ENCODE measurements around the gene TBX2. TPM values are rescaled to one million over a fixed set of nuclear protein-coding genes. Genes with fewer than 3 reads are reported as not detected.
A peak's percentile ranks its signal among the peaks of the same experiment; 100 is the strongest.

The TBX2 gene
- total RNA-seq, 3 donors from 2014 or later, result 6.6 to 9.0 (median 8.2) TPM

DNA sequence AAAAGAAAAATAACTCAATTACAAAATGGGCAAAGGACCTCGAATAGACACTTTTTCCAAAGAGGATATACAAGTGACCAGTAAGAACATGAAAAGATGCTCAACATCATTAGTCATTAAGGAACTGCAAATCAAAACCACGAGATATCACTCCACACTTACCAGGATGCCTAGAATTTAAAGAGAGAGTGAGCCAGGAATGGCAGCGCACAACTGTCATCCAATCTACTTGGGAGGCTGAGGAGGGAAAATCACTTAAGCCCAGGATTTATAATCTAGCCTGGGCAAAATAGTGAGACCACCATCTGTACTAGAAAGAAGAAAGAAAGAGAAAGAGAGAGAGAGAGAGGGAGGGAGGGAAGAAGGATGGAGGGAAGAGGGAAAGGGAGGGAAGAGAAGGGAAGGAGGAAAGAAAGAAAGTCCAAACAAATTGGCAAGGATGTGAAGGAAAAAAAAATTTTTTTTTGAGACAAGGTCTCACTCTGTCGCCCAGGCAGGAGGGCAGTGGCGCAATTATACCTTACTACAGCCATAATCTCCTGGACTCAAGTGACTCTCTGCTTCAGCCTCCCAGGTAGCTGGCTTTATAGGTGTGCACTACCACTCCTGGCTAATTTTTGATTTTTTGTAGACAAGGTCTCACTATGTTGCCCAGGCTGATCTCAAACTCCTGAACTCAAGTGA is 22.6 kb downstream of the TBX2 start:
- intact Hi-C loops (cut with DNase I, micrococcal nuclease), result no loop called here
- H3K4me1 ChIP-seq (ENCODE audit: low read depth), result no peaks in the 10 kb centered on the region
- TF ChIP-seq, protein P1, sequence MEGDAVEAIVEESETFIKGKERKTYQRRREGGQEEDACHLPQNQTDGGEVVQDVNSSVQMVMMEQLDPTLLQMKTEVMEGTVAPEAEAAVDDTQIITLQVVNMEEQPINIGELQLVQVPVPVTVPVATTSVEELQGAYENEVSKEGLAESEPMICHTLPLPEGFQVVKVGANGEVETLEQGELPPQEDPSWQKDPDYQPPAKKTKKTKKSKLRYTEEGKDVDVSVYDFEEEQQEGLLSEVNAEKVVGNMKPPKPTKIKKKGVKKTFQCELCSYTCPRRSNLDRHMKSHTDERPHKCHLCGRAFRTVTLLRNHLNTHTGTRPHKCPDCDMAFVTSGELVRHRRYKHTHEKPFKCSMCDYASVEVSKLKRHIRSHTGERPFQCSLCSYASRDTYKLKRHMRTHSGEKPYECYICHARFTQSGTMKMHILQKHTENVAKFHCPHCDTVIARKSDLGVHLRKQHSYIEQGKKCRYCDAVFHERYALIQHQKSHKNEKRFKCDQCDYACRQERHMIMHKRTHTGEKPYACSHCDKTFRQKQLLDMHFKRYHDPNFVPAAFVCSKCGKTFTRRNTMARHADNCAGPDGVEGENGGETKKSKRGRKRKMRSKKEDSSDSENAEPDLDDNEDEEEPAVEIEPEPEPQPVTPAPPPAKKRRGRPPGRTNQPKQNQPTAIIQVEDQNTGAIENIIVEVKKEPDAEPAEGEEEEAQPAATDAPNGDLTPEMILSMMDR (IDR thresholded peaks at IDR 0.05), result no peak
- ATAC-seq, result no peak
- no peak for DNase-seq
- no peaks in the 10 kb centered on the region for H3K36me3 ChIP-seq (ENCODE audit: low read depth)
- no peaks in the 10 kb centered on the region for H3K9me3 ChIP-seq
- H3K4me3 ChIP-seq, result no peak overlapping the region

DNA sequence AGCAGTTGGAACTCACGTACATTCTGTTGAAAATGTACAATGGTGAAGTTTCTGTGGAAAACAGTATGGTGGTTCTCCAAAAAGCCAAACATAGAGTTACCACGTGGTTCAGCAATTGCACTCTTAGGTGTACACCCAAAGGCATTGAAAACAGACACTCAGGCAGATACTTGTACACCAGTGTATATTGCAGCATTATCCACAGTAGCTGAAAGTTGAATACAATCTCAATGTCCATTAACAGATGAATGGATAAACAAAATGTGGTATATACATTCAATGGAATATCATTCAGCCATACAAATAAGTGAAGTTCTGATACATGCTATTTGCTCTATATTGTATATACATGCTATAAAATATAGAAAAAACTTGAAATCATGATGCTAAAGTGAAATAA is 23.2 kb downstream of the TBX2 start:
- Histone ChIP-seq H3K36me3 (ENCODE audit: low read depth) (no peaks in the 10 kb centered on the region), H3K4me1 (ENCODE audit: low read depth) (no peaks in the 10 kb centered on the region), H3K9me3 (no peaks in the 10 kb centered on the region), H3K4me3 (no peak overlapping the region)
- ATAC-seq (no peak), DNase-seq (no peak)
- TF ChIP-seq, protein P1 (IDR thresholded peaks at IDR 0.05), result no peak
- intact Hi-C loops (cut with DNase I, micrococcal nuclease), result no loop called here

DNA sequence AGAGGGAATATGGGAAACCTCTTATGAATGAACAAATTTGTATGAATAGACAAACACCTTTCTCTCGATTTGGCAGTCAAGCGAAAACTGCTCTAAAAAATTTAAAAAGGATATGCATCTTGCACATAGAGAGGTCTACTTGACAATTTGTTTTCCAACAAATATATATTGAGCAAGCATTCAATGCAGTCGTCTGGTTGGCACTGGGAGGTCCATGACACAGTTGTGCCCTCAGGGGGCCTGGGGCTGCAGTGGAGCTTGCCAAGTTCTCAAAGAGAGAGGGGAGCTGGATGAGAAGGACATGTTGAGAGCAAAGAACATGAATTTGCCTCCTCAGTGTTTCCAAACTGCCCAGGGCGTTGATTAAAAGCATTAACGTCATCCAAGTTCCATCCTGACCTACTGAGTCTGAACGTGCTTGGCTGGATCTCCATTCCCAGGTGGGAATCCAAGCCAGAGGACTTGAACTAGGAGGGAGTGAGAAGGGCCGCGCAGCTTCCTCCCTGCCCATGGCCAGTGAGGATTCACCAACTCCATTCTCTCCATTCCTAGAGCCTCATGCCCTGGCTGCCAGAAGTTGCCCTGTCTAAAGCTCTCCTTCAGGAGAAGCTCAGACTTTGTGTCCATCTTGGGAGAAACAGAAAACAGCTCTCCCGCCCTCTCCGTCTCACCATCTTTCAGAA is 24.5 kb downstream of the TBX2 start:
- intact Hi-C loops (cut with DNase I, micrococcal nuclease), result no loop called here
- no peaks in the 10 kb centered on the region for H3K36me3 ChIP-seq (ENCODE audit: low read depth)
- ATAC-seq (no peak), DNase-seq (no peak)
- TF ChIP-seq, protein P1 (IDR thresholded peaks at IDR 0.05), result no peak
- H3K9me3 ChIP-seq, result no peaks in the 10 kb centered on the region
- no peaks in the 10 kb centered on the region for H3K4me1 ChIP-seq (ENCODE audit: low read depth)
- no peak overlapping the region for H3K4me3 ChIP-seq

DNA sequence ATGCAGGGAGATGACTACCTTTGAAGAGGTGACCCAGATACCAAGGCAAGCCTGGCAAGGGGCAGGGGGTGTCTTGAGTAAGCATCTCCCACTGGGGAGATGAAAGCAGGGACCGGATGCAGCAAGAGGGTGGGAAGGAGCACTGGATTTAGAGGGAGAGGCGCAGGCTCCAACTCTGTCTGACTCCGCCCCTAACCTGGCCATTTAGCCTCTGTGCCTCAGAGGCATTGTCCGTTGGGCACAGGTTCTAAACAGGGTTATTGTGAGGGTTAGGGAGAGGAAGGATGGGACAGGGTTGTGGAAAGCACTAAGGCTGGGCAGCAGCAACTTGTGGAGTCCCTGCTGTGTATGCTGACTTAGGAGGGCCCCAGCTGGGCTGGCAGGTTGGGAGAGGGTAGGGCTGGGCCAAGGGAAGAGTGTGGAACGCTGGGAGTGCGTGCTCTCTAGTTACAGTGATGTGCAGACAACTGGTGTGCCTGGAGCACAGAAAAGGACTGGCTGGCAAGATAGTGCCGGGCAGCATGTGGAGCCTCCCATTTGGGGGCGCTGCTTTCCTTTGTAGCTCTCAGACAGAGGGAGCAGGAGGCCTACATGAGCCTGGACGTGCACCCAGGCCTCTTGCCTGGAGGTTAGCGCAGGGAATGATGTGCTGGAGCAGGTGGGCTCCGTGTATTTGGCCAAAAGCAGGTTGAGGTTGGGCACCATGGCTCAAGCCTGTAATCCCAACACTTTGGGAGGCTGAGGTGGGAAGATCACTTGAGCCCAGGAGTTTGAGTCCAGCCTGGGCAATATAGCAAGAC is 26.2 kb downstream of the TBX2 start:
- Histone ChIP-seq H3K4me3 (no peak overlapping the region), H3K36me3 (ENCODE audit: low read depth) (no peaks in the 10 kb centered on the region), H3K9me3 (no peaks in the 10 kb centered on the region), H3K4me1 (ENCODE audit: low read depth) (no peaks in the 10 kb centered on the region)
- TF ChIP-seq, protein P1 (IDR thresholded peaks at IDR 0.05), result no peak
- peak in 2 of 3 donors; percentile 51 to 57 for DNase-seq
- ATAC-seq, result peak; percentile 57
- intact Hi-C loops (cut with DNase I, micrococcal nuclease), result loop anchor here in 1 of 2 donors (5.0 kb wide), 1 partner anchor 131 kb away; no protein-coding TSS in a partner anchor

DNA sequence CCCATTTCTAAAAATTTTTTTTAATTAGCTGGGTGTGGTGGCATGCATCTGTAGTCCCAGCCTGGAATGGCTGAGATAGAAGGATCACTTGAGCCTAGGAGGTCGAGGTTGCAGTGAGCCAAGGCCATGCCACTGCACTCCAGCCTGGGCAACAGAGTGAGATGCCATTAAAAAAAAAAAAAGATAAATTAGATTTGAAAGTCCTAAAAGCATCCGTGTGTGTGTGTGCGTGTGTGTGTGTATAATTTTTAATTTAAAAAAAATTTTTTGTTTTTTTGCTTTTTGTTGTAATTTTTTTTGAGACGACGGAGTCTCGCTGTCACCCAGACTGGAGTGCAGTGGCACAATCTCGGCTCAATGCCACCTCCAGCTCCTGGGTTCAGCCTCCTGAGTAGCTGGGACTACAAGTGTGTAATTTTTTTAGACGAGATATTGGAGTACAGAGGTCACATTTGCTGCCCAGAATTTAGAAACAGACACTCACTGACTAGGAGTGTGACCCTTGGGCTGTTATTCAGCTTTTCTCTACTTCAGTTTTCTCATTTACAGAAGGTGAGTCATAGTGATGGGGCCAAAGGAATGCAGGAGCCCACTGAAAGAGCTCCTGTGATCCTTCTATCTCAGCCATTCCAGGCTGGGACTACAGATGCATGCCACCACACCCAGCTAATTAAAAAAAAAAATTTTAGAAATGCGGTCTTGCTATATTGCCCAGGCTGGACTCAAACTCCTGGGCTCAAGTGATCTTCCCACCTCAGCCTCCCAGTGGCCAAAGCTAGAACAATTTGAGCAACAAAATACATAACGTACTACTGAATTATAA is 27.1 kb downstream of the TBX2 start:
- Histone ChIP-seq H3K36me3 (ENCODE audit: low read depth) (no peaks in the 10 kb centered on the region), H3K9me3 (no peaks in the 10 kb centered on the region), H3K4me1 (ENCODE audit: low read depth) (no peaks in the 10 kb centered on the region), H3K4me3 (no peak overlapping the region)
- DNase-seq (no peak), ATAC-seq (no peak)
- TF ChIP-seq, protein P1 (IDR thresholded peaks at IDR 0.05), result no peak
- intact Hi-C loops (cut with DNase I, micrococcal nuclease), result loop anchor here in 1 of 2 donors (5.0 kb wide), 1 partner anchor 131 kb away; no protein-coding TSS in a partner anchor
